GM18867 (cell line): Measurements from ENCODE around the gene GTSF1L.

Experiments used
- ATAC-seq: cut with Tn5 transposase; IDR thresholded peaks from one replicate; pipeline ENCODE4 v1.9.1; 2021; ENCODE audit warnings: mild to moderate bottlenecking, moderate library complexity; ENCODE audit not compliant: unreplicated experiment

Gene GTSF1L

DNA sequence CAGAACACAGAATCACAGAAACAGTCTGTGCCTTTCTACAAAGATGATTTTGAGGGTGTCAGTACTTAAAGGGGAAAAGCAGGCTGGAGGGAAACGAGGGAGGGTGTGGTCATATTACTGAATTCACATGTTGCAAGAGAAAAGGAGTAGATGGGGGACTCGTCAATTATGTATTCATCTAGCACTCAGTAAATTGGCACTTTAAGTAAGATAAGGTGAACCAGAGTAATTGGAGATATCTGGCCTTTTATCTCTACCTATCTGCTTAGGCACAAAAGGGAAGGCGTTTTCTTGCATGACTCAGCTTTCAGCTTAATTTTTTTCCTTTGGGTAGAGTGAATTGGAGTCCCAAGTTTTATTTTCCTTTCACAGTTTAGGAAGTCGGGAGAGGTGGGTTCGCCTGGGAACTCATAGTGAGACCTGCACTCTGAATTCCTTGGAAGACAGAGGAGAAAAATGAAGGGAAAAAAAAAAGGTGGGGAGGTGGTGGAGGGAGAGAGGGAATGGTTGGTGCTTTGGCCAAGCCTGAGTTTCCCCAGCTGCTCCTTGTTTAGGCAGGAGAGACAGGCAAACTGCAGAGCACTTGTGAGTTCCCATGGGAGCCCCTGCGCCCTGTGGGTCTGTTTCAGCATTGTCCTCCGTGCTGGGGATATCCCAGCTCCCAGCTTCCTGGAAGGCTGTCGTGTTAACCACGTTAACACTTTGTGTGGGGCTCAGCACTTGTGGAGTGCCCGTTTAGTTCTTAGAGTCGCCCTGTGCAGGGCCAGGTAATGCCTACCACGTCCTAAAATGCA lies 19.7 kb upstream of the GTSF1L start:
- ATAC-seq, result no peak

- no peak for ATAC-seq
These were observed 18.3 kb upstream of the GTSF1L start for GRCh38 chr20:43744966-43745730.

DNA sequence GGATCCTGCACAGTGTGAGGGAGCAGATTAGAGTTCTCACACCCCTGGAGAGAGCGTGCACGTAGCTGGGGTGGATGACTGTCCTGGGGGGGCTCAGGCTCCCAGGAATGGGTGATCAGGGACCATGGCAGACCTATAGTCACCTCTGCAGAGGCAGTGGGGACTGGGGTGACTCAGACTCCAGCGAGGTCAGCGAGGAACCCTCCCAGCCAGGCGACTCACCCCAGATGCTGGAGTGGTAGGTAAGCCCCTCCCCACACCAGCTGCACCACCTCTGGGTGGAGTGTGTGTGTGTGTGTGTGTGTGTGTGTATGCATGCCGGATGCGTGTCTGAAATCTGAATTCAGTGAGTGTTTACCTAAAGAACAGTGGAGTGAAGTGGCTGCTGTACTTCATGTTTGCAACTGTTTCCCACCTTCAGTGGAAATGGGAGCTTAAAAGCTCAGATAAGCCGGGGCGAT lies 17.4 kb upstream of the GTSF1L start:
- ATAC-seq, result no peak

- no peak for ATAC-seq
These were observed 13.8 kb upstream of the GTSF1L start for GRCh38 chr20:43740642-43741041.

- ATAC-seq, result no peak
These were observed 12.4 kb upstream of the GTSF1L start for GRCh38 chr20:43739148-43739749.

DNA sequence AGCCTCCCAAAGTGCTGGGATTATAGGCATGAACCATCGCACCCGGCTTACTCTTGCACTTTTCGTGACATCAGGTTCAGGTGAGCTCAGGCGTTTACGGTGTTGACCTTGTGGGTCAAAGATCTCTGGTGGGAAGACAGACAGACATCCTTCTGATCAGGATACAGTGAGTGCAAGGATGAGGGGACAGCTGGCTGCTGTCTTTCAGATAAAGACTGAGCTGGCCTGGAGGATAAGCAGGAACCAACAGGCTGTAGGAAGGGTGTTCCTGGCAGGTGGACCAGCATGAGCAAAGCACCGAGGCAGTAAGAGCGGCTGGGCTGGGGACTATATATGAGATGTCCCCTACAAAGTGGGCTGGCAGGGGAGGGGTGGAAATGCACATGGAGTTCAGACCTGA lies 11.1 kb upstream of the GTSF1L start:
- ATAC-seq, result no peak

DNA sequence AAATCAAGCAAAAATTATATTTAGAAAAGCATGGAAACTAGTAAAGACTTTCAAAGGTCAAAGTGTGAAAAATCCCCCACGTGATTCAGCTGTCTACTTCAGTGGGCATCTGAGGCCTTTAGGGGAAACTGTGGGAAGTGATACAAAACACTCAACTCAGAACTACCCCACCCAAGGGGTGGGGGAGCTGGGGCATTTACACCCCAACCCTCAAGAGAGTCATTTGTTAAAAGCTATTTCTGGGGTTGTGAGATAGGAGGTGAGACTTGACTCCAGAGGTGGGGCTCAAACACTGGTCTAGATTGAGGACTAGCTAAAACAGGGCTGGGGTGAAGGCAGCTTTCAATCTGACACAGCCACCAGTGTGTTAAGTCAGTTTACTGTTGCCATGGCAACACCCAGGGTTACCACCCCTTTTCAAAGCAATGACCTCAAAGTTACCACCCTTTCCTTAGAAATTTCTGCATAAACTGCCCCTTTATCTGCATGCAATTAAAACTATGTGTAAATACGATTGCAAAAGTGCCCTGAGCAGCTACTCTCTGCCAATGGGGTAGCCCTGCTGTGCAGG lies 9.9 kb upstream of the GTSF1L start:
- peak; percentile 88 for ATAC-seq

- no peak for ATAC-seq
These were observed 5.1 kb upstream of the GTSF1L start for GRCh38 chr20:43731927-43732326.

DNA sequence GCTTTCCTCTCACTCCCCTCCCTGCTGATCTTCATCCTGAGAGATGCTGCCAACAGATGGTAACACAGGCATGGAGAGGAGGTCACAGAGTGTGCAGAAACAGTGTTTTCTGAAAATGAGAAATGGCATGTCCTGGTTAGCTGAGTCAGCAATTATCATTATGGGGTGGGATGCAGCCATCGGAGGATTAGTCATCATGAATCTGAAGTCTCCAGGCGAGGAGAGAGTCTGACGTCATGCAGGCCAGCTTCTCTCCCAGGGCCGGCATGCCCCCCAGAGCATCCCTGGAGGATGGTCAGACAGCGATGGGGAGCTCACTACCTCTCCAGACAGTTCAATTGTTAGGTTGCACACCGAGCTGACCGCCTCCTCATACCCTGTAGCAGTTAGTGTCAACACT lies 4.7 kb upstream of the GTSF1L start:
- ATAC-seq, result no peak

DNA sequence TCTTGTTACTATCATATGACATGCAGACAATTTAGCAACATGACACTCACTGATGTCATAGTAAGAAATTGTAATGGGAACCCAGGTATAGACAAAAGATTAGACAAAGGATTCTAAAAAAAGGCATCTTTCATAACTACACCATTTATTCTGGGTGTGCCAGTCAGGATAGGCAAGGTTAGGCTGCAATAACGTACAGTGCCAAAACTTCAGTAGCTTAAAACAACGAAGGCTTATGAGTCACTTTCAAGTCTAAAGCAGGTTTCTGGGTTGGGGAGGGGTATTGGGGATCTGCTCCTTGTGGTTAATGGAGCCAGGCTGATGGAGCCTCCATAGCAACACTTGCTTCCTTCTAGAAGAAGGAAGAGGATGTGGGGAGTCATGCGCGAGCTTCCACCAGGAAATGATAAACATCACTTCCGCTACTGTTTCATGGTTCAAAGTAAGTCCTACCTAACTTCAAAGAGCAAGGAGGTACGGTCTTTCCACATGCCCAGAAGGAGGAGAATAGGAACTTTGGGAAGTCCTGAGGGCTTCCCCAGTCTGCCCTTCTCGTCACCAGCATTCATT lies 2.0 kb upstream of the GTSF1L start:
- ATAC-seq, result no peak

DNA sequence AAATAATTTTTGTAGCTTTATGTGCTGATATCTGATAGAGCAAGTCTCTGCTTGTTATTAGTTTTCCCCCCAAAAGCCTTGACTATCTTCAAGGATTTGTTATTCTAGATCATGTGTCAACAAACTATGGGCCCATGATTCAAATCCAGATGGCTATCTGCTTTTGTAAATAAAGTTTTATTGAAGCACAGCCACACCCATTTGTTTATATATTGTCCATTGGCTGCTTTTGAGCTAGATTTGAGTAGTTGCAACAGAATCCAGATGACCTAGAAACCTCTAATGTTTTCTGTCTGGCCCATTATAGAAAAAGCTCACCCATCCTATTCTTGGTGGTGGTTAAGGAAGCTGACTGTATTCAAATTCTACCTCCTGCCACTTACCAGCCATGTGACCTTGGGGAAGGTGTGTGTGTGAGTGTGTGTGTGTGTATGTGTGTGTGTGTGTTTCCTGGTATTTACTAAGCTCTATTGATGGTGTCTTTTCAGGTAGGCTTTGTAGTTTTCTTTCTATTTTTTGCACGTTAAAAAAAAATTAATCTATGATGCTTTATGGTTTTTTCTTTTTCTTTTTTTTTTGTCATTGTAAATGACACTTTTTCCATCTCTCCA lies 1.3 kb upstream of the GTSF1L start:
- no peak for ATAC-seq

DNA sequence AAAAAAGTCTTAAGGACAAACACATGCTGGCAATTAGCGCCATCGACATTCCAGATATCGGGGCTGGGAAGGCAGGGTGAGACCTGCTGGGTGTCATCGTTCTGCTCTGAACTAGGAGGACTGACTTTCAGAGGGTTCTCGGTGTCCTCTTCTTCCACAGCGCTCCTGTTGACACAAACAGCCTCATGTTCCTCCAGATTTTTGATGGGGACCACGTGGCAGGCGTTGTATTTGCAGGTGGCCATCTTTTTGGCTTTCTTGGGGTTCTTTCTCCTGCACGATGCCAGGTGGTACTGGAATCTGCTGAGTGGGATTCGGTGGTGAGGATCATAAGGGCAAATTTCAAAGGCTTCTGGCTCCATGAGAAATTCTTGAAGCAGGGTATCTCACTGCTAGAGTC lies 469 bp downstream of the GTSF1L start:
- ATAC-seq, result no peak

DNA sequence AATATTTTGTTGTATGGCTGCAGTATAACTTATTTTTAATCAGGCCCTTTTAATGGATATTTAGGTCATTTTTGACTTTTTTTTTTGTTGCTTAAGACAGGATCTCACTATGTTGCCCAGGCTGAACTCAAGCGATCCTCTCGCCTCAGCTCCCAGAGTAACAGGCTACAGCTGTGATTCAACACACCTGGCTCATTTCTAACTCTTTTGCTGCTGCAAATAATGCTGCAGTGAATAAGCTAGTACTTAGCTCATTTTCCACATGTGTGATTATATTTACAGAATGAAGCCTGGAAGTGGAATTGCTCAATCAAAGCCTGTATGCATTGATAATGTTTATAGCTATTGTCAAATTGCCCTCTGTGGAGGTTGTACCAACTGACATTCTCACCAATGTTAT lies 1.1 kb downstream of the GTSF1L start:
- no peak for ATAC-seq

- ATAC-seq, result no peak
These were observed 2.4 kb downstream of the GTSF1L start for GRCh38 chr20:43724383-43724782.

- no peak for ATAC-seq
These were observed 3.1 kb downstream of the GTSF1L start for GRCh38 chr20:43723735-43724134.

DNA sequence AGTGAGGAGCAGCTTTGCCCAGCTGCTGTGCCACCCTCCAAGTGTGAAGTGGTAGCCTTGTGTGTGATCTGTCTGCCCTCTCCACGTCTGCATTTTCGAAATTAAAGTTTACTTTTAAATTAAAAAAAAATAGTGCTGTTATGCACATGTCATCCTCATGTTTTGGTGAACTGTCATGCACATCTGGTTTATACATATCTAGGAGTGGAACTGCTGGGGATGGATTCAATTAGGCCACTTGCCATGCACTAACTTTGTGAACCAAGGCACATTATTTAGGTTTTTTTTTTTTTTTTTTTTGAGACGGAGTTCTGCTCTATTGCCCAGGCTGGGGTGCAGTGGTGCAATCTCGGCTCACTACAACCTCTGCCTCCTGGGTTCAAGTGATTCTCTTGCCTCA lies 3.6 kb downstream of the GTSF1L start:
- ATAC-seq, result no peak

- ATAC-seq, result no peak
These were observed 4.7 kb downstream of the GTSF1L start for GRCh38 chr20:43722153-43722505.

GRCh38 chr20:43721429-43722152 lies 5.2 kb downstream of the GTSF1L start:
- no peak for ATAC-seq

DNA sequence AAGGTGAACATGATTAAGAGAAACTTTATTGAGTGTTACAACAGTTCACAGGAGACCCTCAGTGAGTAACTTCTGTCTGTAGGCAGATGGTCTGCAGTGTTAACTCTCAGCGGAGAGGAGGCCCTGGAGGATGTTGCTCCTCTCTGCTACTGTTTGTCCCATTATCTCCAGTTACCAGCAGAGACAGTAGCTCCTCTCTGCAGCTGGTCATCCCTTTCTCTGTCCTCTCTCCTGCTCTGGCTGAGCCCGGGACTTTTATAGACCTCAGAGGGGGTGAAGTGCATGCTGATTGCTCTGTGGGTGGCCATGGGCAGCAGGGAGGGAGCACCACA lies 5.7 kb downstream of the GTSF1L start:
- no peak for ATAC-seq

DNA sequence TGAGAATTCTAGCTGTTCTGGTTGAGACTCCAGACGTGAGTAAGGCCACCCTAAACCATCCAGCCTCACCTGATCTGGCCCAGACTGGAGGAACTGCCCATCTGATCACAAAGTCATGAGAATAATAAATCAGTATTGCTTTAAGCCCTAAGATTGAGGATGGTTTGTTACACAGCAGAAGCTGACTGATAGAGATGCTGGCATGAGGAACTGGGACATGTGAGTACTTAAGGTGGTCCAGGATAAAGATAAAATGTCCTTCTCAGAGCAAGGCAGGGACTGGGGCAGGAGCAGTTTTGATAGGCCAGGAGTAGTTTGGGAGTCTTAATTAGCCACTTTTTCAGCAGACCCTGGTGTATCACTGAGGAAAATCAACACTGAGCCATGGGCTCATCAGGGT lies 6.8 kb downstream of the GTSF1L start:
- no peak for ATAC-seq
